NCI-H2227 treated with DMSO at 0.1 percent for 48 hours (cell line): ENCODE measurements around the gene PTTG1.

Experiments
- DNase-seq: peaks from one replicate; lab custom pipeline; 2025; lab: John Stamatoyannopoulos, UW

PTTG1 gene

GRCh38 chr5:160473681-160474080 lies 52.0 kb downstream of the PTTG1 start:
- DNase-seq: no peak

DNA sequence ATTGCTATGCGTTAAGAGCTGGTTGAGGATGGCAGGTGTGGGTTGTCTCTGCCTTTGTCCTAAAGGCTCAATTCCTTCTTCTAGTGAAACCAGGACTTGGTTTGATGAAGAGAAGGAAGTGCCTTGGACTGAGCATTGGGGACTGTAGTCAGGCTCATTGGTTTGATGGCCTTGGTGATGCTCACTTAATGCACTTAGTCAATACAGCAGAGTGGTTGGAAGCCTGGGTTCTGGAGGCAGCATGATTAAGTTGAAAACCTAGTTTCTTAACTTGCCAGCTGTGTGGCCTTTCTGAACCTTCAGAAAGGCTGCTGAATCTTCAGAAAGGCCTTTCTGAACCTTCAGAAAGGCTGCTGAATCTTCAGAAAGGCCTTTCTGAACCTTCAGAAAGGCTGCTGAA lies 52.4 kb downstream of the PTTG1 start:
- no peak for DNase-seq

GRCh38 chr5:160475864-160476438 lies 54.3 kb downstream of the PTTG1 start:
- DNase-seq: no peak

GRCh38 chr5:160477266-160477970 lies 55.8 kb downstream of the PTTG1 start:
- DNase-seq: no peak

DNA sequence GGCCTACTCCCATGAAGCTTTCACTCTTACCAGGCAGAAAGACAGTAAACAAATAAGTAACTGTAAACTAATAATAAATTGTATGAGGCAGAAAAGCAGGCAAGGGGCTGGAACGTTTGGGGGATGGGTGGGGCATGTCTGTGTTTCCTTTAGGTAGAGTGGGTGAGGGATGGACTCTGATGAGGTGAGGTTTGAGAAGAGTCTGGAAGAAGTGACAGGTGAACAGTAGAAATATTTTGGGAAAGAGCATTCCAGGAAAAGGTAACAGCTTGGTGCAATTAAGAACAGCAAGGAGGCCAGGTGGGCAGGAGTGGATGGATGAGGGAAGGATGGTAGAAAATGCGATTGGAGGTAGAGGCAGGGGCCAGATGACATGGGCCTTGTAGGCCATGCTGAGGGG lies 56.5 kb downstream of the PTTG1 start:
- DNase-seq: no peak
